HFF-Myc (cell line): ENCODE results near the gene ZFR.

ENCODE experiments used
- DNase-seq: peaks from one replicate; pipeline ENCODE4 v3.0.0-alpha.2; 2011; ENCODE audit warnings: low read depth; ENCODE audit errors: extremely low read depth
- H3K4me3 ChIP-seq: replicated peaks from 2 replicates; pipeline ENCODE4 v1.5.1; 2011; ENCODE audit warnings: low read depth, mild to moderate bottlenecking, control low read depth, low read length
- TF ChIP-seq, protein P1 (sequence below): IDR thresholded peaks from 2 replicates; pipeline ENCODE4 v1.5.1; 2012; ENCODE audit warnings: mild to moderate bottlenecking, low read depth, low read length, control low read depth; ENCODE audit errors: missing control alignments

The ZFR gene

DNA sequence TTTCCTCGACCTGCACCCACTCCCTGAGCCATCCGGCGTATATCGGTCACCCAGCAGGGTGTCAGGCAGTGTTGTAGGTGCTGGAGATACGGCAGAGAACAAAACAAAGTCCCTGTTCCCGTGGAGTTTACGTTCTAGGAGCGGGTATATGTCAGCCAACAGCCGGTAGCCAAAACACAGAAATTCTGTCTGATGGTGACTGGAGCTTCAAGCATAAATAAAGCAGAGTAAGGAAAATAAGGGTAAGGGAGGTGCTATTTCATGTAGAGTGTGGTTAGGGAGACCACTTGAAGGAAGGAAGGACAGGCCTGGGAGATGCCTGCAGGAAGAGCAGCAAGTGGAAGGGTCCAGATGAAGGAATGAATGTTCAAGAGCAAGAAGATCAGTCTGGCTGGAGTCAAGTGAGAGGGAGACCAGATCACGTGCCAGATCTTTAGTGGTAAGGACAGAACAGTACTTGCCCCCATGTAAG is 783 bp upstream of the ZFR start:
- TF ChIP-seq, protein P1, sequence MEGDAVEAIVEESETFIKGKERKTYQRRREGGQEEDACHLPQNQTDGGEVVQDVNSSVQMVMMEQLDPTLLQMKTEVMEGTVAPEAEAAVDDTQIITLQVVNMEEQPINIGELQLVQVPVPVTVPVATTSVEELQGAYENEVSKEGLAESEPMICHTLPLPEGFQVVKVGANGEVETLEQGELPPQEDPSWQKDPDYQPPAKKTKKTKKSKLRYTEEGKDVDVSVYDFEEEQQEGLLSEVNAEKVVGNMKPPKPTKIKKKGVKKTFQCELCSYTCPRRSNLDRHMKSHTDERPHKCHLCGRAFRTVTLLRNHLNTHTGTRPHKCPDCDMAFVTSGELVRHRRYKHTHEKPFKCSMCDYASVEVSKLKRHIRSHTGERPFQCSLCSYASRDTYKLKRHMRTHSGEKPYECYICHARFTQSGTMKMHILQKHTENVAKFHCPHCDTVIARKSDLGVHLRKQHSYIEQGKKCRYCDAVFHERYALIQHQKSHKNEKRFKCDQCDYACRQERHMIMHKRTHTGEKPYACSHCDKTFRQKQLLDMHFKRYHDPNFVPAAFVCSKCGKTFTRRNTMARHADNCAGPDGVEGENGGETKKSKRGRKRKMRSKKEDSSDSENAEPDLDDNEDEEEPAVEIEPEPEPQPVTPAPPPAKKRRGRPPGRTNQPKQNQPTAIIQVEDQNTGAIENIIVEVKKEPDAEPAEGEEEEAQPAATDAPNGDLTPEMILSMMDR, result no peak
- no peak for DNase-seq
- peak overlapping the region; percentile 65 for H3K4me3 ChIP-seq

DNA sequence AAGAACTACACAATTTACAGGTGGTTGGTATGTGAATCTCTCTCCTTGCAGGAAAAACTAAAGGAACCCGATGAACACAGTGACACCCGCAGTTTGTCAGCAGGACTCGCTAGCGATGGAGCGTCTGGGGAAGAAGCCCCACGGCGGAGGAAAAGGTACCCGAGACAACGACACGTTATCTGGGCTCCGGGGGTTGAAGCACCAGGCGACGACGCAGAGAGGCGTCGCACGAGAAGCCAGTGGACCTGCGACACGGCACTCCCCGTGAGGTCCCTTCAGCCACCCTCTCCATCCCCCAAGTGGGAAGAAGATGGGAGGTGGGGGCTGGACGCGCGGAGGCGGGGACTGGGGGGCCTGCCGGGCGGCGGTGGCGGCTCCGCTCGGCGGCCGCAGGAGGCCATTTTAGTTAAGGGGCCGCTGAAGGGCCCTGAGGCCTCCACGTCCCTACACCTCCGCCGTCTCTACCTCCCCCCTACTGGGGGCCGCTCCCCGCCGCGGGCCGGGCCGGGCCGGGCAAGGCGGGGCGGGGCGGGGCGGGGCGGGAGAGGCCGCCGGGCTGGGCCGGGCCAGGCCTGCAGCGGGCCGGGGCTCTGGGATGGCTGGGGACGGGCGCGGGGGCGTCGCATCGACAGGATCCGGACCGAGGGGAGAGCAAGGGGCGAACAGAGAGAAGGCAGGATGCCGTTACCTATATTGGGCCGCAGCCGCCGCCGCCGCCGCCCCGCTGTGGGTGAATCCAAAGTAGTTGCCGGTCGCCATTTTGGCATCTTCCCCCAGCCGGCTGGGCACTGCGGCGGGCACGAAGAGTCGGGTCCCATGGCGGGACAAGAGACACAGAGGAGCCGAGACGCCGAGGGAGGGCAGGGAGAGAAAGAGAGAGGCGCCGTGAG is 754 bp downstream of the ZFR start:
- TF ChIP-seq, protein P1, result no peak
- no peak for DNase-seq
- H3K4me3 ChIP-seq, result peak overlapping the region; percentile 65

DNA sequence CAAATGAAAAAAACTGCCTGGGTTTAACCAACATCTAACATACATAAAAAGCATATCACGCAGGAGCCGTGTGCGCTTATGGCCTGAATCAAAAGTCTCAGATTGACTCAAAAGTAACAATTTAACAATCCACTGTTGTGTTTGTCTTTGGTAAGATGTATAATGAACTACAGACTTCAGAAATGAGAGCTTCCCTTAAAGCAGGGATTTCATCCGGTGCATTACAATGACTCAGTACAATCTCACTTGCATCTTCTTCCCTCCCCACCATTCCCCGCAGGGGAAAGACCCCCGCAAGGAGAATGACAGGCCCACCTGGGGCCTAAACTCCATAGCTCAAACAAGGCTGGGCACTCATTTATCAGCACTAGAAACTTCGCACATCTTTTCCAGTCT is 1.4 kb downstream of the ZFR start:
- DNase-seq, result no peak
- H3K4me3 ChIP-seq, result peak overlapping the region; percentile 65
- TF ChIP-seq, protein P1, result no peak

DNA sequence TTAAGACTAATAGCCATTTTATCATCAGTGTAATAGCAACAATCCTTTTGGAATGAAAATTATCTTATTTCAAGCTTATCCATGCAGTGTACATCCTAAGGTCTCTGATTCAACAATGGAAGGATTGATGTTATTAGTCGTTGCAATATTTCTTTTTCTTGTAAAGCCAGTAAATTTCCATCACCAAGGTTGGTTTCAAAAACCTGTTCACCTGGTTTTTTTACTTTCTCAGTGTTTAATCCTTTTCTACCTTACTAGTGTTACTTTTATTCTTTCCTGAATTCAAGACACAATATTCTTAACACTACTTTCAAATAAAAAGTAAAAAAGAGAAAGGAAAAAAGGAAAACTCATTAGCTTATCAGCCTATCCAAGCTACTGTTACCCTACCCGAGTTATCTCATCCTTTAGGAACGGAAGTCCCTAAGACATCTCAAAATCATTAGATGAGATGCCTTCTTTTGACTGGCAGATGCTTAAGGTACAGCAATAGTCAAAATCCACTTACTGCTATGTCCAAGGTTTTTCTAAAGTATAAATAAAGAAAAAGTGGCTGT is 5.4 kb downstream of the ZFR start:
- TF ChIP-seq, protein P1, result no peak
- no peak for DNase-seq

DNA sequence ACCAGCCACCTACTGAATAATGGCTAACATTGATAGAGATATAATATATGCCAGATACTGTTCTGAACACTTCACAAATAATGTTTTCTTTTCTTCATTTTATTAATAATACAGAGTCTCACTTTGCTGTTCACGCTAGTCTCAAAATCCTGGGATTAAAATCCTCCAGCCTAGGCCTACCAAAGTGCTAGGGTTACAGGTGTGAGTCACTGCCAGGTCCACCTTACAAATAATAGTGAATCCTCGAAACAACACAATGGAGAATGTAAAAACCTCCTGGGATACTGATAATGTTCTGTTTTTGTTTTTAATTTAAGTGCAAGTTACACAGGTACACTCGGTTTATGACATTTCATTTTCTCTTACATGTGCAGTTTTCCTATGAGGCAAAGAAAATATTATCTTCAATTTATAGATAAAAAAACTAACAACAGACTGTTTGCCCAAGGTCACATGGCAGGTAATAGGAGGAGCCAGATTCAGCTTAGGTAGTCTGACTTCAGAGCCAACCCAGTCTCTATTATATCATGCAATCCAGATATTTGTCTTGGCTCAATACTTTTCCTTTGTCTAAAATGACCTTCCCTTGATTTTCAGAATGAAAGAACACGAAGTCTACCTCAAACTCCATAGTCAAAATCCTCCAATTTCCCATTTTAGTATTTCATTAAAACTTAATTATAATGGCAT is 7.8 kb downstream of the ZFR start:
- H3K4me3 ChIP-seq, result no peak overlapping the region
- DNase-seq, result no peak
- TF ChIP-seq, protein P1, result no peak

More for the DNA sequence above, 5.4 kb downstream of the ZFR start:
- no peak overlapping the region for H3K4me3 ChIP-seq

DNA sequence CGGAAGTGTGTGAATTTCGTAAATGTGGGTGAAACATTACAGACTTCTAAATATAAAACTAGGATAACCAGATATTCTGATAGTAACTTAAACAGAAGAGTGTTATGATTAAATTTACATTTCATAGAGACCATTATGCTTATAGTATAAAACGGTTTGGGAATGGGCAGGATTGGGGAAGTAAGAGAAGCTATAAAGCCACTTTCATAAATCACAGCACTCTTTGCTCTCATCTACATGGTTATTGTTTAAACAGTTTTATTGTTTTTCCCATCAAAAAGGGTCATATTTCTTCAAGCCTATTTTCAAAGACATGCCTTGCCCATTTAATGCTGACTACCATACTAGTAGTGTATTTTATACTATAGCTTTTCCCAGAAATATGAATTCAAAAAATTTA is 9.2 kb downstream of the ZFR start:
- no peak overlapping the region for H3K4me3 ChIP-seq
- TF ChIP-seq, protein P1, result no peak
- no peak for DNase-seq
